ENCODE data around the gene ELMOD2. TPM values are rescaled to one million over a fixed set of nuclear protein-coding genes. Genes with fewer than 3 reads are reported as not detected.
A peak's percentile ranks its signal among the peaks of the same experiment; 100 is the strongest.

The ELMOD2 gene
- total RNA-seq, 3 donors from 2014 or later, result 19.2 to 25.2 (median 21.9) TPM

GRCh38 chr4:140595065-140595464, 71.1 kb downstream of the ELMOD2 start:
- ATAC-seq, result peak; percentile 95
- TF ChIP-seq CTCF (IDR thresholded peaks at IDR 0.05), result no peak
- Histone ChIP-seq H3K4me3 (no peak overlapping the region), H3K9me3 (no peaks in the 10 kb centered on the region), H3K4me1 (ENCODE audit: low read depth) (no peaks in the 10 kb centered on the region), H3K36me3 (ENCODE audit: low read depth) (no peaks in the 10 kb centered on the region)
- DNase-seq, result peak in 2 of 3 donors; percentile 32 to 58
- intact Hi-C loops (cut with DNase I, micrococcal nuclease), result no loop called here

GRCh38 chr4:140600408-140600807, 76.4 kb downstream of the ELMOD2 start:
- Histone ChIP-seq H3K4me3 (no peak overlapping the region), H3K9me3 (no peaks in the 10 kb centered on the region), H3K4me1 (ENCODE audit: low read depth) (no peaks in the 10 kb centered on the region), H3K36me3 (ENCODE audit: low read depth) (no peaks in the 10 kb centered on the region)
- ATAC-seq, result no peak
- intact Hi-C loops (cut with DNase I, micrococcal nuclease), result no loop called here
- DNase-seq, result no peak
- TF ChIP-seq CTCF (IDR thresholded peaks at IDR 0.05), result no peak

- no peaks in the 10 kb centered on the region for H3K9me3 ChIP-seq
- no peak for TF ChIP-seq CTCF (IDR thresholded peaks at IDR 0.05)
- DNase-seq, result no peak
- H3K36me3 ChIP-seq (ENCODE audit: low read depth), result no peaks in the 10 kb centered on the region
- H3K4me3 ChIP-seq, result no peak overlapping the region
- no peaks in the 10 kb centered on the region for H3K4me1 ChIP-seq (ENCODE audit: low read depth)
- intact Hi-C loops (cut with DNase I, micrococcal nuclease), result no loop called here
- no peak for ATAC-seq
These were observed 78.7 kb downstream of the ELMOD2 start for GRCh38 chr4:140602714-140603113.

GRCh38 chr4:140603286-140603685, 79.3 kb downstream of the ELMOD2 start:
- no peak overlapping the region for H3K4me3 ChIP-seq
- intact Hi-C loops (cut with DNase I, micrococcal nuclease), result no loop called here
- no peak for DNase-seq
- no peaks in the 10 kb centered on the region for H3K9me3 ChIP-seq
- no peak for ATAC-seq
- no peaks in the 10 kb centered on the region for H3K4me1 ChIP-seq (ENCODE audit: low read depth)
- H3K36me3 ChIP-seq (ENCODE audit: low read depth), result no peaks in the 10 kb centered on the region
- no peak for TF ChIP-seq CTCF (IDR thresholded peaks at IDR 0.05)

Other genes starting within 250 kb of the ELMOD2 start
- 10 to 100 TPM; 41.1 to 52.8 (median 51.3) TPM for gene SCOC, start 150.5 kb upstream of the ELMOD2 start, total RNA-seq
- 1 to 10 TPM; 1.5 to 7.9 (median 1.8) TPM for gene CLGN, start 96.5 kb upstream of the ELMOD2 start, total RNA-seq
- not detected for gene MGAT4D, start 25.9 kb upstream of the ELMOD2 start, total RNA-seq
- not detected for gene UCP1, start 44.8 kb downstream of the ELMOD2 start, total RNA-seq
- gene TBC1D9, start 232.2 kb downstream of the ELMOD2 start, total RNA-seq, result 10 to 100 TPM in 2 of 3 donors, 1 to 10 TPM in 1; 9.1 to 20.2 (median 11.6) TPM